Gastrocnemius medialis (tissue), 4 donors: ENCODE measurements around the gene RNF19B.

Experiments used
- POLR2A ChIP-seq, 2 donors: fragments of 450-650 bp; IDR thresholded peaks; one replicate each; pipeline ENCODE4 v1.6.1; 2017; ENCODE audit warnings: antibody characterized with exemption in 2 of 2, mild to moderate bottlenecking in 2 of 2, moderate library complexity in 2 of 2
- TF ChIP-seq, protein P1 (sequence below), 5 experiments: fragments of 450-650 bp in 3 of 5; fragments of 200-600 bp in 2 of 5; sonication (generic) in 2 of 5; IDR thresholded peaks in 4 of 5; conservative IDR thresholded peaks in 1 of 5; 1 replicate in 4 of 5; 2 replicates in 1 of 5; pipeline ENCODE4 v1.5.1; 2016 to 2019; ENCODE audit warnings: antibody characterized with exemption in 5 of 5, mild to moderate bottlenecking in 3 of 5, moderate library complexity in 3 of 5

- TF ChIP-seq, protein P1, sequence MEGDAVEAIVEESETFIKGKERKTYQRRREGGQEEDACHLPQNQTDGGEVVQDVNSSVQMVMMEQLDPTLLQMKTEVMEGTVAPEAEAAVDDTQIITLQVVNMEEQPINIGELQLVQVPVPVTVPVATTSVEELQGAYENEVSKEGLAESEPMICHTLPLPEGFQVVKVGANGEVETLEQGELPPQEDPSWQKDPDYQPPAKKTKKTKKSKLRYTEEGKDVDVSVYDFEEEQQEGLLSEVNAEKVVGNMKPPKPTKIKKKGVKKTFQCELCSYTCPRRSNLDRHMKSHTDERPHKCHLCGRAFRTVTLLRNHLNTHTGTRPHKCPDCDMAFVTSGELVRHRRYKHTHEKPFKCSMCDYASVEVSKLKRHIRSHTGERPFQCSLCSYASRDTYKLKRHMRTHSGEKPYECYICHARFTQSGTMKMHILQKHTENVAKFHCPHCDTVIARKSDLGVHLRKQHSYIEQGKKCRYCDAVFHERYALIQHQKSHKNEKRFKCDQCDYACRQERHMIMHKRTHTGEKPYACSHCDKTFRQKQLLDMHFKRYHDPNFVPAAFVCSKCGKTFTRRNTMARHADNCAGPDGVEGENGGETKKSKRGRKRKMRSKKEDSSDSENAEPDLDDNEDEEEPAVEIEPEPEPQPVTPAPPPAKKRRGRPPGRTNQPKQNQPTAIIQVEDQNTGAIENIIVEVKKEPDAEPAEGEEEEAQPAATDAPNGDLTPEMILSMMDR (IDR thresholded peaks at IDR 0.05 in 4 of 5, conservative IDR thresholded peaks at IDR 0.05 in 1 of 5) = no peak
- TF ChIP-seq POLR2A (IDR thresholded peaks at IDR 0.05) = no peak
These were observed 16.3 kb downstream of the RNF19B start for GRCh38 chr1:32948390-32948722.
